Airway epithelial cell (primary cell): ENCODE measurements around the gene PDPR. TPM values are rescaled to one million over a fixed set of nuclear protein-coding genes. Genes with fewer than 3 reads are reported as not detected.

Source experiments
- total RNA-seq: library from RNA; depleted of rRNA; stranded (reverse); fragments of >200 nt; gene quantifications from 2 replicates; pipeline ENCODE4 v1.2.3, GENCODE V29; 2015

PDPR gene
- total RNA-seq = 9.2 and 13.7 TPM in 2 replicates

DNA sequence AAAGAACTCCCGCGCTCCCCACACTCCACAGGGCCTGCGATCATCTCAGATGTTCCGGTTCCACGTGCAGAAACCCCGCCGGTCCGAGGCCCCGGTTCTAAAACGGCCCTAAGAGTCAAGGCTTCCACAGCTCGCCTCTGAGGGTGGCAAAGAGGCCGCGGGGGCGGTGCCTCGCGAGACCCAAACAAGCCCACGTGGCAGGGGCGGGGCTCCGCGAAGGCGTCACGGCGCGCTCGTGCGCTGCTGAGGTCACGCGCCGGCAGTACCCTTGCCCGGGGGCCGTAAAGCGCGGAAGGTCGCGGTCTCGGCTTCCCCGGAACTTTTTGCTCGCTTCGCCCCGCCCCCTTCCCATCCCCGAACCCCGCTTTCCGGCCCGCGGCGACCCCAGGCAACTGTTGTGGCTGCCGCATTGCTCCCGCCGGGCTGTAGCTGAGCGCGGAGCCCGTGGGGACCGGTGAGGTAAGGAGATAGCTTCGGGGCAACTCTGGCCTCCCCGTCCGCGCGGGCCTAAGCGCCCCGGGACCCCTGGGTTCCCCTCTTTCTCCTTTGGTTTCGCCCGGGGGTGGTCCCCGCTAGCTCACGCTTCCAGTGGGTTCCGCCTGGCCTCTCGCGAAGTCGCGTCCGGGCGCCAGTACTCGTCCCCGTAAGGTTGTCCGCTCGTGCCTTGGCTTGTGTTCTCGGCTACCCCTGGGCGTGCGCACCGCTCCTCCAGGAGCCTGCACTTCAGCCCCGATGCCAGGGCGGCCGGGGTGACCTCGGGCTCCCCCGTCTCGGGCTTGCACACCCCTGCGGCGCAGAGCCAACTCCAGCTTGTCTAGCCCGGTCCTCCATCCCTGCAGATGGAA, at the start of gene PDPR:
Gene PDPR (plus strand): TSS at position 351 of the 845 bp plus-strand sequence. CDS start 6,161 bp downstream, outside the sequence.

GRCh38 chr16:70173212-70173837, 59.2 kb downstream of the PDPR start, which contains the start of gene CLEC18C:
Gene CLEC18C (plus strand): TSS chr16:70173787. CDS start chr16:70174279, 492 bp downstream.

Other genes starting within 250 kb of the PDPR start
- gene CLEC18A, start 163.0 kb upstream of the PDPR start, total RNA-seq = 0.05 and 0.07 TPM in 2 replicates
- 0.14 TPM in 1 of 2 replicates, not detected in the other for gene CLEC18C, start 59.5 kb downstream of the PDPR start, total RNA-seq
- 24.0 and 25.2 TPM in 2 replicates for gene EXOSC6, start 137.6 kb downstream of the PDPR start, total RNA-seq
- gene AARS1, start 175.2 kb downstream of the PDPR start, total RNA-seq = 70.8 and 76.0 TPM in 2 replicates
- gene DDX19B, start 184.9 kb downstream of the PDPR start, total RNA-seq = 21.8 and 23.6 TPM in 2 replicates
- gene DDX19A, start 232.6 kb downstream of the PDPR start, total RNA-seq = 25.0 and 33.0 TPM in 2 replicates